HG02884 (cell line): ENCODE measurements around the gene DHX38.

Source experiments
- ATAC-seq: cut with Tn5 transposase; IDR thresholded peaks from one replicate; pipeline ENCODE4 v1.9.1; 2021; ENCODE audit warnings: mild to moderate bottlenecking, moderate library complexity; ENCODE audit not compliant: unreplicated experiment

DHX38 gene

GRCh38 chr16:72162105-72162692 is 68.6 kb downstream of the DHX38 start:
- ATAC-seq: no peak
